Pons (tissue), 1 donor: ENCODE measurements around the gene SRPX.

Source experiments
- DNase-seq: peaks from one replicate; pipeline ENCODE4 v3.0.0-alpha.2; 2016; ENCODE audit warnings: low spot score

Gene SRPX

GRCh38 chrX:38220415-38221390 lies at the start of gene SRPX:
SRPX (minus strand) TSS chrX:38220871; CDS start chrX:38220792, 79 bp downstream.
- no peak for DNase-seq

GRCh38 chrX:38268011-38268410 lies 47.3 kb upstream of the SRPX start:
- DNase-seq: no peak

- no peak for DNase-seq
Measured at GRCh38 chrX:38262715-38263620, 42.3 kb upstream of the SRPX start.

- DNase-seq: no peak
Measured at GRCh38 chrX:38260231-38260630, 39.6 kb upstream of the SRPX start.

- no peak for DNase-seq
Measured at GRCh38 chrX:38256019-38256418, 35.3 kb upstream of the SRPX start.

GRCh38 chrX:38249965-38250364 lies 29.3 kb upstream of the SRPX start:
- no peak for DNase-seq

- DNase-seq: no peak
Measured at GRCh38 chrX:38247051-38247450, 26.4 kb upstream of the SRPX start.

- DNase-seq: no peak
Measured at GRCh38 chrX:38240541-38240940, 19.9 kb upstream of the SRPX start.

GRCh38 chrX:38236901-38237615 lies 16.4 kb upstream of the SRPX start:
- no peak for DNase-seq

GRCh38 chrX:38233891-38234667 lies 13.4 kb upstream of the SRPX start:
- DNase-seq: no peak

GRCh38 chrX:38232079-38232686 lies 11.5 kb upstream of the SRPX start:
- DNase-seq: no peak

- peak; percentile 10 for DNase-seq
Measured at GRCh38 chrX:38225093-38225492, 4.4 kb upstream of the SRPX start.

GRCh38 chrX:38224160-38224559 lies 3.5 kb upstream of the SRPX start:
- no peak for DNase-seq

- no peak for DNase-seq
Measured at GRCh38 chrX:38221391-38221929, 789 bp upstream of the SRPX start.

GRCh38 chrX:38220024-38220414 lies 652 bp downstream of the SRPX start:
- DNase-seq: no peak

GRCh38 chrX:38216642-38217041 lies 4.0 kb downstream of the SRPX start:
- no peak for DNase-seq

GRCh38 chrX:38214551-38215531 lies 5.8 kb downstream of the SRPX start:
- peak; percentile 42 for DNase-seq

- DNase-seq: no peak
Measured at GRCh38 chrX:38214044-38214443, 6.6 kb downstream of the SRPX start.
